ENCODE measurements around the gene XXYLT1.

The XXYLT1 gene

DNA sequence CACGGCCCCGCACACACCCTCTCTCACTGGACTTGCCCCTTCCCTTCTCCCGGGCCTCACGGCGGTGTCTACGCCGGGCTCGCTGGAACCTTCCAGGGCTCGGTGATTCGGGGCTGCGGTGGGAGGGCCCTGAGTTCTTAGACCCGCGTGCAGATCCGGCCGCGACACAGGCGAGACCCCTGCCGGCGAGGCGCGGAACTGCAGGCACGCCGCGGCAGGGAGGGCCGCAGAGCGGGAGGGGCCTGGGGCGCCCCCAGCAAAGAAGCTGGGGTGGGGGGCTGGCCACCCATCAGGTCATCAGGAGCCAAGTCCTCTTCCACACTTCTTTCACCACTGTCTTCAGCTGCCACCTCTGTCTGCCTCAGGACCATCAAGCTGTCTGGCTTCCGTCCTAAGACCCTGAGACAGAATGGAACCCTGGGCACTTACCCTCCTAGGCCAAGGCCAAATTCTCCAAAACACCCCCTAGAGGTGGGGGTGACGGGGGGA lies 164.5 kb downstream of the XXYLT1 start:
- Mint-ChIP-seq H3K9me3 (no peaks in the 10 kb centered on the region), H3K4me1 (ENCODE audit: low read depth) (peaks cover 48% of the 10 kb centered on the region), H3K27ac (peak overlapping the region; percentile 28), H3K4me3 (peak overlapping the region; percentile 38), H3K27me3 (peaks cover 4% of the 10 kb centered on the region), H3K36me3 (ENCODE audit: low read depth) (peaks cover 19% of the 10 kb centered on the region)
- intact Hi-C loops (cut with micrococcal nuclease), result loop anchor here (5.0 kb wide), 2 partner anchors 104 to 424 kb away; no protein-coding TSS in a partner anchor

- no peaks in the 10 kb centered on the region for H3K9me3 Mint-ChIP-seq
- peaks cover 19% of the 10 kb centered on the region for H3K36me3 Mint-ChIP-seq (ENCODE audit: low read depth)
- peak overlapping the region; percentile 28 for H3K27ac Mint-ChIP-seq
- peaks cover 54% of the 10 kb centered on the region for H3K4me1 Mint-ChIP-seq (ENCODE audit: low read depth)
- H3K4me3 Mint-ChIP-seq, result no peak overlapping the region
- H3K27me3 Mint-ChIP-seq, result peaks cover 4% of the 10 kb centered on the region
- intact Hi-C loops (cut with micrococcal nuclease), result loop anchor here (5.0 kb wide), 2 partner anchors 104 to 424 kb away; no protein-coding TSS in a partner anchor
Measured at GRCh38 chr3:195105841-195106417, 165.0 kb downstream of the XXYLT1 start.

GRCh38 chr3:195105389-195105788 lies 165.6 kb downstream of the XXYLT1 start:
- no peak overlapping the region for H3K4me3 Mint-ChIP-seq
- no peaks in the 10 kb centered on the region for H3K9me3 Mint-ChIP-seq
- H3K36me3 Mint-ChIP-seq (ENCODE audit: low read depth), result peaks cover 19% of the 10 kb centered on the region
- peaks cover 6% of the 10 kb centered on the region for H3K27me3 Mint-ChIP-seq
- no peak overlapping the region for H3K27ac Mint-ChIP-seq
- peaks cover 59% of the 10 kb centered on the region for H3K4me1 Mint-ChIP-seq (ENCODE audit: low read depth)
- intact Hi-C loops (cut with micrococcal nuclease), result loop anchor here (5.0 kb wide), 2 partner anchors 103 to 423 kb away; no protein-coding TSS in a partner anchor

DNA sequence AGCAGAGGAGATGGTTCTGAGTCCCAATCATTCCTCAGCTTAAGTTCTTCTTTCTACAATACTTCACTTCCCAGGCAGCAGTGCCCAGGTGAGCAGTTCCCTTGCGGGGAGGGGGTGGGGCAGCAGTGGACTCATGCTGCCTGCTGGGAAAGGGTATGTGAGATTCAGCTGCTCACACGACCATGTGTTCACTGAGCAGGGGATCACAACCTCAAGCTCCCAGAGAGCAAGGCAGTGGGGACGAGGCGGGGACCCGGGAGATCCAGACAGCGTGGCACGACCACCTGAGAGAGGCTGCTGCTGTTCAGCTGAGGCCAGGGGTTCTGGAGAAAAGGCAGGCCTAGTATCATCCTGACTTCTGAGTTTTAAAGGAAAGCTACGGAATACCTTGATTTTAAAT lies 166.6 kb downstream of the XXYLT1 start:
- intact Hi-C loops (cut with micrococcal nuclease), result no loop called here
- Mint-ChIP-seq H3K9me3 (no peaks in the 10 kb centered on the region), H3K27me3 (peaks cover 7% of the 10 kb centered on the region), H3K36me3 (ENCODE audit: low read depth) (peaks cover 21% of the 10 kb centered on the region), H3K4me1 (ENCODE audit: low read depth) (peaks cover 65% of the 10 kb centered on the region), H3K4me3 (no peak overlapping the region), H3K27ac (peak overlapping the region; percentile 16)

DNA sequence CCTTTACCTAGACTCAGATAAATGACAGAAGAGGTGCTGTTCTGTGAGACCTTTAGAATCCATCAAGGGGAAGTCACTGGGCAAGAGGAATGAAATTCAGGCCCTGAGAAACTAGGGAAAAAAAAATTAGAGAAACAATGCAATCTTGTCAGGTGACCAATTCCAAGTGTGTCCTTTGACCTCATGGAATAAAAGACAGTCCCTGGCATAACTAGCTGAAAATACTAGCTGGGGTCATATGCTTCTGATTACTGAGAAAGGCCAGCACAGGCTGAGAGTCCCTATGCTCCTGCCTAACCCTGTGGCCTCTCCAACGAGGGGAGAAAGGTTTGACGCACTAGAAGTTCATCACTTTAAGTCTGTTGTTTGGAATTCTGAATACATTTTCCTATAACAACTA lies 167.3 kb downstream of the XXYLT1 start:
- Mint-ChIP-seq H3K4me3 (no peak overlapping the region), H3K36me3 (ENCODE audit: low read depth) (peaks cover 28% of the 10 kb centered on the region), H3K27me3 (peaks cover 7% of the 10 kb centered on the region), H3K4me1 (ENCODE audit: low read depth) (peaks cover 65% of the 10 kb centered on the region), H3K9me3 (no peaks in the 10 kb centered on the region), H3K27ac (peak overlapping the region; percentile 16)
- intact Hi-C loops (cut with micrococcal nuclease), result no loop called here

DNA sequence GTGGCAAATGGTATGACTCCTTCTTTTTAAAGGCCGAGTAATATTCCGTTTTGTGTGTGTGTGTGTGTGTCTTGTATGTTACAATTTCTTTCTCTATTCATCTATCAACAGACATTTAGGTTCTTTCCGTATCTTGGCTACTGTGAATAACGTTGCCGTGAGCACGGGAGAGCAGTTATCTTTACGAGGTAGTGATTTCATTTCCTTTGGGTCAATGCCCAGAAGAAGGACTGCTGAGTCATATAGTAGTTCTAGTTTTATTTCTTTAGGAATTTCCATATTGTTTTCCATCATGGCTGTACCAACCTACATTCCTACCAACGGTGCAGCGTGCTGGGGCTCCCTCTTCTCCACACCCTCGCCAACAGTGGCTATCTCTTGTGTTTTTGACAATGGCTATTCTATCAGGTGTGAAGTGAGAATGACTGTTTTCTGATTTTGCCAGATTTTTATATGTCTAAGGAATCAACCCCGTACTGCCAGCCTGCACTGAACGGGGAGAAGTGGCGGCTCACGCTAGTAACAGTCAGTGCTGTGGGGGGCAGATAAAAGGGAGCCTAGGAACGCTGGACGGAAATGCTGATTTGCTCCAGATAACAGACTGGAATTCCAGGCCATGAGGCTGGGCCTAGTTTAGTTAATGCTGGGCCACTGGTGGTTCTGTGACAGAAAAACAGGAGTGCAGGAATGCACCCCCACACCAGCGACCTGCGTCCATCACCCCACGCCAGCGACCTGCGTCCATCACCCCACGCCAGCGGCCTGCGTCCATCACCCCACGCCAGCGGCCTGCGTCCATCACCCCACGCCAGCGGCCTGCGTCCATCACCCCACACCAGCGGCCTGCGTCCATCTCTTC lies 168.1 kb downstream of the XXYLT1 start:
- Mint-ChIP-seq H3K27me3 (peaks cover 7% of the 10 kb centered on the region), H3K9me3 (no peaks in the 10 kb centered on the region), H3K27ac (peak overlapping the region; percentile 74), H3K36me3 (ENCODE audit: low read depth) (peaks cover 35% of the 10 kb centered on the region), H3K4me1 (ENCODE audit: low read depth) (peaks cover 67% of the 10 kb centered on the region), H3K4me3 (no peak overlapping the region)
- intact Hi-C loops (cut with micrococcal nuclease), result no loop called here

DNA sequence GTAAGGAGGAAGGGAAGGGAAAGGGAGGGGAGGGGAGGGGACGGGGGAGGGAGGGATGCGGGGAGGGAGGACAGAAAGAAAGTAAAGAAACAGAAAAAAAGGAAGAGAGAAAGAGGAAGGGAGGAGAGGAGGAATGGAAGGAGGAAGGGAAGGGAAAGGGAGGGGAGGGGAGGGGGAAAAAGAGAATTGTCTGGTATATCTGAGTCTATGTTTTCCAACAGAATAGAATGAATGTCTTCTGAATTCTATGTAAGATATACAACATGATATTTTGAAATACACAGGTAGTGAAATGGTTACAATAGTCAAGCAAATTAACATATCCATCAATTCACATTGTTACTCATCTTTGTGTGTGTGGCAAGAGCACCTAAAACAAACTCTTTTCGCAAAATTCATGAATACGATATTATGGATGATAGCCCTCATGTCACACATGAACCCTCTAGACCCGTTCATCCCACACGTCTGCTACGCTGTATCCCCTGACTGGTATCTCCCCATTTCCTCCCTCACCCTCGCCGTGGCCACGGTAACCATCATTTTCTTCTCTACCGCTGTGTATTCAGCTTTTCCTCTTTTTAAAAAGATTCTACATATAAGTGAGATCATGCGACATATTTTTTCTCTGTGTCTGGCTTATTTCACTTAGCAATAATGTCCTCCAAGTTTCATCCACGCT lies 168.9 kb downstream of the XXYLT1 start:
- H3K4me1 Mint-ChIP-seq (ENCODE audit: low read depth), result peaks cover 65% of the 10 kb centered on the region
- peaks cover 7% of the 10 kb centered on the region for H3K27me3 Mint-ChIP-seq
- no peak overlapping the region for H3K4me3 Mint-ChIP-seq
- peak overlapping the region; percentile 74 for H3K27ac Mint-ChIP-seq
- intact Hi-C loops (cut with micrococcal nuclease), result no loop called here
- no peaks in the 10 kb centered on the region for H3K9me3 Mint-ChIP-seq
- H3K36me3 Mint-ChIP-seq (ENCODE audit: low read depth), result peaks cover 38% of the 10 kb centered on the region

- H3K4me1 Mint-ChIP-seq (ENCODE audit: low read depth), result peaks cover 60% of the 10 kb centered on the region
- peak overlapping the region; percentile 6 for H3K4me3 Mint-ChIP-seq
- H3K27me3 Mint-ChIP-seq, result peaks cover 5% of the 10 kb centered on the region
- H3K27ac Mint-ChIP-seq, result peak overlapping the region; percentile 74
- H3K36me3 Mint-ChIP-seq (ENCODE audit: low read depth), result peaks cover 38% of the 10 kb centered on the region
- no peaks in the 10 kb centered on the region for H3K9me3 Mint-ChIP-seq
- intact Hi-C loops (cut with micrococcal nuclease), result no loop called here
Measured at GRCh38 chr3:195101001-195101583, 169.9 kb downstream of the XXYLT1 start.

GRCh38 chr3:195099951-195100785 lies 170.8 kb downstream of the XXYLT1 start:
- intact Hi-C loops (cut with micrococcal nuclease), result no loop called here
- H3K27ac Mint-ChIP-seq, result peak overlapping the region; percentile 74

DNA sequence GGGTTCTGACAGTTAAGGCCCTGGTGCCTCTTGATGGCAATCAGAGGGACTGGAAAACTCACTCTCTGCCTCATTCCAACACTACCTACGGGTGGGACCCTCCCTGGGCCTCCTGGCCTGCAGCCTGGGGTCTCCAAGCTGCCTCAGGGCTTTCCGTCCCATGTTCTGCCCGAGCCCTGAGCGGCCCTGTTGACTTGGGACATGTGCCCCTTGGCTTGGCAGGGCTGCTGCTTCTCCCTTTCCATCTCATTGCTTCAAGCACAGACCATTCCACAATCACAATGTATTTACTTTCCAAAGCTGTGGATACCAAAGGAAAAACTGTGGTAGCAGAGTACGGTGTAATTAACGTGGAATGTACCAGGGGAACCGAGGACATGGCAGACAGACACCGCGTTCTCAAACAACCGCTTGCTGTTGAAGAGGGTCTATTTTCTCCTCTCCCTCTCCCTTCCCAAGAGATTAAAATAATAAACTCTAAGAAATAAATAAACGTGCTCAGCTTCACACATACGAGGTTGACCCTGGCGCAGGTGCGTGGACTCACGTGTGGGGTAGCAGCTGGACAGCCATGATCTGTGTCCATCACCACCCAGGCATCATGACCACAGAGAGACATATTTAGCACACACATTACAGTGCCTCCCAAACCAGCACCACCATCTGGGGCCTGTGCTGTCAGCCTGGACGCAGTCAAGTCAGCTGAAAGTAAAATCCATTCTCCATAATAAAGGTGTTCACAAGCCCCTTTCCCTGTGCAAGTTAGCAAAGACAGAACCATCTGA lies 172.0 kb downstream of the XXYLT1 start:
- intact Hi-C loops (cut with micrococcal nuclease), result no loop called here

More at GRCh38 chr3:195099951-195100785, 170.8 kb downstream of the XXYLT1 start:
- Mint-ChIP-seq H3K9me3 (no peaks in the 10 kb centered on the region), H3K36me3 (ENCODE audit: low read depth) (peaks cover 40% of the 10 kb centered on the region), H3K4me3 (peak overlapping the region; percentile 25), H3K27me3 (peaks cover 2% of the 10 kb centered on the region), H3K4me1 (ENCODE audit: low read depth) (peaks cover 68% of the 10 kb centered on the region)

GRCh38 chr3:195097331-195098255 lies 173.4 kb downstream of the XXYLT1 start:
- H3K27me3 Mint-ChIP-seq, result peaks cover 2% of the 10 kb centered on the region
- intact Hi-C loops (cut with micrococcal nuclease), result no loop called here
- no peaks in the 10 kb centered on the region for H3K9me3 Mint-ChIP-seq
- peaks cover 64% of the 10 kb centered on the region for H3K4me1 Mint-ChIP-seq (ENCODE audit: low read depth)
- H3K4me3 Mint-ChIP-seq, result no peak overlapping the region
- peaks cover 45% of the 10 kb centered on the region for H3K36me3 Mint-ChIP-seq (ENCODE audit: low read depth)
- H3K27ac Mint-ChIP-seq, result no peak overlapping the region

More for the DNA sequence above, 172.0 kb downstream of the XXYLT1 start:
- peaks cover 74% of the 10 kb centered on the region for H3K4me1 Mint-ChIP-seq (ENCODE audit: low read depth)
- no peak overlapping the region for H3K27ac Mint-ChIP-seq
- H3K4me3 Mint-ChIP-seq, result no peak overlapping the region
- H3K36me3 Mint-ChIP-seq (ENCODE audit: low read depth), result peaks cover 45% of the 10 kb centered on the region
- no peaks in the 10 kb centered on the region for H3K9me3 Mint-ChIP-seq
- H3K27me3 Mint-ChIP-seq, result peaks cover 2% of the 10 kb centered on the region
